ENCODE results near the gene DNAJC1.

DNA sequence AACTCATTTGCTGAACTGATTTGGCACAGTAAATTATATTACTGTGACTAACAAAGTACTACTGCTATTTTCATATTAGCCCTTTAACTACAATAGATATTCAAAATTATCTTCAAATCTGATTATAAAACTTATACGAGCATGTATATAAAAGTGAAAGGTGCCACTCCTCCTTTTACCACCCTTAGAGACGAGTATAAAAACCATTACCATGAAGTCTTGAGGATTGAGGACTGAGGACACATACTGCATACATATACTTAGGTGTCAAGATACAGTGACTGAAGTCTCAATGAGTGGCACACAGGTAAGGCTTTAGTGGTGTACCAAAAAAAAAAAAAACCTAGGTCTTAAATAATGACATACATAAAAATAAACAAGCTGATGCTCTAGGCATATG lies 98.6 kb downstream of the DNAJC1 start:
- TF ChIP-seq, protein P1, sequence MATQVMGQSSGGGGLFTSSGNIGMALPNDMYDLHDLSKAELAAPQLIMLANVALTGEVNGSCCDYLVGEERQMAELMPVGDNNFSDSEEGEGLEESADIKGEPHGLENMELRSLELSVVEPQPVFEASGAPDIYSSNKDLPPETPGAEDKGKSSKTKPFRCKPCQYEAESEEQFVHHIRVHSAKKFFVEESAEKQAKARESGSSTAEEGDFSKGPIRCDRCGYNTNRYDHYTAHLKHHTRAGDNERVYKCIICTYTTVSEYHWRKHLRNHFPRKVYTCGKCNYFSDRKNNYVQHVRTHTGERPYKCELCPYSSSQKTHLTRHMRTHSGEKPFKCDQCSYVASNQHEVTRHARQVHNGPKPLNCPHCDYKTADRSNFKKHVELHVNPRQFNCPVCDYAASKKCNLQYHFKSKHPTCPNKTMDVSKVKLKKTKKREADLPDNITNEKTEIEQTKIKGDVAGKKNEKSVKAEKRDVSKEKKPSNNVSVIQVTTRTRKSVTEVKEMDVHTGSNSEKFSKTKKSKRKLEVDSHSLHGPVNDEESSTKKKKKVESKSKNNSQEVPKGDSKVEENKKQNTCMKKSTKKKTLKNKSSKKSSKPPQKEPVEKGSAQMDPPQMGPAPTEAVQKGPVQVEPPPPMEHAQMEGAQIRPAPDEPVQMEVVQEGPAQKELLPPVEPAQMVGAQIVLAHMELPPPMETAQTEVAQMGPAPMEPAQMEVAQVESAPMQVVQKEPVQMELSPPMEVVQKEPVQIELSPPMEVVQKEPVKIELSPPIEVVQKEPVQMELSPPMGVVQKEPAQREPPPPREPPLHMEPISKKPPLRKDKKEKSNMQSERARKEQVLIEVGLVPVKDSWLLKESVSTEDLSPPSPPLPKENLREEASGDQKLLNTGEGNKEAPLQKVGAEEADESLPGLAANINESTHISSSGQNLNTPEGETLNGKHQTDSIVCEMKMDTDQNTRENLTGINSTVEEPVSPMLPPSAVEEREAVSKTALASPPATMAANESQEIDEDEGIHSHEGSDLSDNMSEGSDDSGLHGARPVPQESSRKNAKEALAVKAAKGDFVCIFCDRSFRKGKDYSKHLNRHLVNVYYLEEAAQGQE (IDR thresholded peaks at IDR 0.05; ENCODE audit: insufficient read depth in 1 of 2, low read depth in 2 of 2, low read length in 1 of 2), result no peak
- no peak for TF ChIP-seq CTCF (IDR thresholded peaks at IDR 0.05)
- no peak for TF ChIP-seq SIN3A (IDR thresholded peaks at IDR 0.05; ENCODE audit: borderline replicate concordance, insufficient read depth, low read depth, low read length)
- no peak for TF ChIP-seq POLR2AphosphoS5 (IDR thresholded peaks at IDR 0.05; ENCODE audit: low read depth, low read length)

Measured in Panc1 (cell line).